ENCODE data around the gene FTMT. TPM values are rescaled to one million over a fixed set of nuclear protein-coding genes. Genes with fewer than 3 reads are reported as not detected.

The FTMT gene
- total RNA-seq, 2 donors from 2014 or later, result not detected

- Histone ChIP-seq H3K4me3 (no peak overlapping the region), H3K4me1 (no peaks in the 10 kb centered on the region), H3K27me3 (no peaks in the 10 kb centered on the region), H3K27ac (no peak overlapping the region), H3K9me3 (no peaks in the 10 kb centered on the region), H3K36me3 (no peaks in the 10 kb centered on the region)
- no peak for DNase-seq (ENCODE audit: low spot score)
- no peak for TF ChIP-seq CTCF (IDR thresholded peaks at IDR 0.05)
Observed at GRCh38 chr5:121890297-121890858, 38.7 kb downstream of the FTMT start.

- no peak for DNase-seq (ENCODE audit: low spot score)
- Histone ChIP-seq H3K27ac (no peak overlapping the region), H3K4me3 (no peak overlapping the region), H3K36me3 (no peaks in the 10 kb centered on the region), H3K9me3 (no peaks in the 10 kb centered on the region), H3K27me3 (no peaks in the 10 kb centered on the region), H3K4me1 (no peaks in the 10 kb centered on the region)
- TF ChIP-seq CTCF (IDR thresholded peaks at IDR 0.05), result no peak
Observed at GRCh38 chr5:121897341-121897740, 45.7 kb downstream of the FTMT start.

- Histone ChIP-seq H3K27me3 (no peaks in the 10 kb centered on the region), H3K9me3 (no peaks in the 10 kb centered on the region), H3K4me3 (no peak overlapping the region), H3K4me1 (no peaks in the 10 kb centered on the region), H3K27ac (no peak overlapping the region), H3K36me3 (no peaks in the 10 kb centered on the region)
- DNase-seq (ENCODE audit: low spot score), result no peak
- TF ChIP-seq CTCF (IDR thresholded peaks at IDR 0.05), result no peak
Observed at GRCh38 chr5:121899346-121899745, 47.7 kb downstream of the FTMT start.

Other genes with a start within 250 kb of the FTMT start
- 1 to 10 TPM; 6.4 to 8.4 TPM for gene SRFBP1, start 110.1 kb downstream of the FTMT start, total RNA-seq
- 10 to 100 TPM; 10.1 to 11.6 TPM for gene LOX, start 226.4 kb downstream of the FTMT start, total RNA-seq

Data from right atrium auricular region (tissue), 2 donors.